GM19328 (cell line): Measurements from ENCODE around the gene ZNF708.
"Not testable (repeated sequence)": the region's sequence is repeated elsewhere in the genome, so short reads cannot be mapped to it uniquely, and the experiment has no call there.

Experiments
- ATAC-seq: cut with Tn5 transposase; IDR thresholded peaks from one replicate; pipeline ENCODE4 v1.9.1; 2021; ENCODE audit warnings: mild to moderate bottlenecking, moderate library complexity; ENCODE audit not compliant: unreplicated experiment

The ZNF708 gene

GRCh38 chr19:21260164-21260847, 68.9 kb downstream of the ZNF708 start:
- no peak for ATAC-seq

GRCh38 chr19:21259421-21260124, 69.6 kb downstream of the ZNF708 start:
- ATAC-seq = not testable (repeated sequence)

DNA sequence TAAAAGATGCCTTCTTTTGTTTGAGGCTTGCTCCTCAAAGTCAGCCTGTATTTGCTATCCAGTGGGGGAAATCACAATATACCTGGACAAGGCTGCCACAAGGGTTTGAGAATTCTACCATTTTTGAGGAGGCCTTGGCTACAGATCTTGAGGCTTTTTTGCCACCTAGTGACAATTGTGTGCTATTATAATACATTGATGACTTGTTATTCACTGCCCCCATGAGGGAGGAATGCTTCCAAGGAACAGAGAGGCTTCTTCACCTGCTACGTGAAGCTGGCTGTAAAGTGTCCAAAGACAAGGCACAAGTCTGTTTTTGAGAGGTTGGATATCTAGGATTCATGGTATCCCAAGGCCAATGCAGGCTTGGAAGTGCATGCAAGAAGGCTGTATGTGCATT, 72.5 kb downstream of the ZNF708 start:
- no peak for ATAC-seq
